ENCODE data around the gene RREB1.
"Not testable (repeated sequence)": the region's sequence is repeated elsewhere in the genome, so short reads cannot be mapped to it uniquely, and the experiment has no call there.

The RREB1 gene

DNA sequence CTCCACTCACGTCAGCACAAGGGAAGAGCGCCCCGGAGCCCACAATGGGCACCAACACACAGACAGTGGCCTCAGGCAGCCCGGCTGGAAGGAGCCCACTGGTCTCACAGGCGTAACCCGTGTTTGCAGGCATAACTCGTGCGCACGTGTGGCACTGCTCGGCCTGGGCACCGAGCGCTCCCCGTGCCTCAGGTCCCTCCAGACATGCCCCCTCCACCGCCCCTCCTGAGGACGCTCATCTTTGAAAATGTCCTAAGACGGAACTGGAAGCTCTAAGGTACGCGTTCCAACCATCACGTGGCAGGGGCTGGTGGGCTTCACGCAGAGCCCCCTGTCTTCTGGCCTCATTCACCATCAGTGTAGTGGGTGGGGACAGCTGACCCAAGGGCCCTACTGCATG is 160.6 kb downstream of the RREB1 start:
- DNase-seq, result no peak

DNA sequence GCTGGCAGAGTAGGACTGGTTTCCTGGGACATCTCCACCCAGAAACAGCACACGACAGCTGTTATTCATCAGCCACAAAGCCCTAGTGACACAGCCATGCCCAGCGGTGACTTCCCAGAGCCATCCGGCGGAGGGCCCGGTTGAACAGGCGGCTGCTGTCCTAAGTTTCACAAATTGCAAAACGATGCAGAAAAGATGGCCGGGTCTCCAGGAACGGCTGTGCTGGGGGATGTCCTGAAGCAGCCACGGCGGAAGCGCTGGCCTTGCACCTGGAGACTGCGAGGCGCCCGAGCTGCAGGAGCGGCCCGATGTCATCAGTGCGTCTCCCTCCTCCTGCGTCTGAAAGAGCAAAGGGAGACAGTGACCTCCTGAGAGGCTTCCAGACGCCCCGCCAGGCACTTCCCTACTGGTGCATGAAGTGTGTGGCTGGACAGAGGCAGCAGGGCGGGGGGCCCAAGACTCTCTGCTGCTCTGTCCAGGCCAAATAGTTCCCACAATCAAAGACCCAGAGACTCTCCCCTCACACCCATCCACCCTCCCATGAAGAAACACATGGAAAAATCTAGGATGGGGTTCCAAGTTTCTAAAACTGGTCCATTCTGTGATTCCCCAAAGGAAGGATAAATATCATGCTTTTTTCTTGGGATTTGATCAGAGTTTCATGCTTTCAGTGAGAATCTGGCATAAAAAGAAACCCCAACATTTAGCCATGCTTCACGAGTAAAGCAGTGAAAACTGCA is 161.2 kb downstream of the RREB1 start:
- no peak for DNase-seq

DNA sequence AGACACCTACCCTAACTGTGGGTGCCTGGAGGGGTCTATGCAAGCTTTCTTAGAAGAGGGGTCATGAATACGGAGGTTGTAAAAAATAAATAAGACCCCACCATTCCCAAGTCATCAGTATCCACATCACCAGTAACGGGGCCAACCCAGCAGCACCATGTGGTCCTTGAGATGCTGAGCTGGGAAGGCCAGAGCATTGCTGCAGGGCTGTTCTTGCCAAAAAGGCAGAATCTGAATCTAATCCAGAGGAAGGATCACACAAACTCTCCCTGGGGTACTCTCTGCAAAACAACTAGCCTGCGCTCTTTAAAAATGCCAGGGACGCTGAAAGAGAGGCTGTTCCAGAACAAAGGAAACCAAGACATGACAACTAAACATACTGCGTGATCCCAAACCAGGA is 162.1 kb downstream of the RREB1 start:
- no peak for DNase-seq

DNA sequence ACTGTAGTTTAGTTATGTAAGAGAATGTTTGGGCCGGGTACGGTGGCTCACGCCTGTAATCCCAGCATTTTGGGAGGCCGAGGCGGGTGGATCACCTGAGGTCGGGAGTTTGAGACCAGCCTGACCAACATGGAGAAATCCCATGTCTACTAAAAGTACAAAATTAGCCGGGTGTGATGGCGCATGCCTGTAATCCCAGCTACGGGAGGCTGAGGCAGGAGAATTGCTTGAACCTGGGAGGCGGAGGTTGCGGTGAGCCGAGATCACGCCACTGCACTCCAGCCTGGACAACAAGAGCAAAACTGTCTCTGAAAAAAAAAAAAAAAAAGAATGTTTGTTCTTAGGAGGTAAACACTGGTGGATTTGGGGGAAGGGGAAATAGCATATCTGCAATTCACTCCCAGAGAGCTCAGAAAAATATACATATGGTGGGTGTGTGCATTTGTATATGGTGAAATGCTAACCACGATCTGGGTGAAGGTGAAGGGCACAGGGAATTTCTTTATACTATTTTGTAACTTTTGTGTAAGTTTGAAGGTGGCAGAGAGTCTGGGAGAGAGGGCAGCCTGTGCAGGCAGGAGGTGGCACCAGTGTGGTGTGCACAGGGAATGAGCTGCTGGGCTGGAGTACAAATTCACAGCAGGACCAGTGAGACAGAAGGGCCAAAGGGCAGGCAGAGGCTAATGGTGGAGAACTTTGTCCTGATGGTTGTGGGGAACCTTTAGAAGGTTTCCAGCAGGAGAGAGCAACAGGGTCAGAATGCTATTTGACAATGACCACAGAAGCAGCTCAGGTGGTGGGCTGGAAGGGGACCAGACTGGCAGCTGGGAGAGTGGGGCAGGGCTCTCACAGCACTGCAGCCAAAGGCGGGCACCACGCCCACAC is 162.8 kb downstream of the RREB1 start:
- no peak for DNase-seq

DNA sequence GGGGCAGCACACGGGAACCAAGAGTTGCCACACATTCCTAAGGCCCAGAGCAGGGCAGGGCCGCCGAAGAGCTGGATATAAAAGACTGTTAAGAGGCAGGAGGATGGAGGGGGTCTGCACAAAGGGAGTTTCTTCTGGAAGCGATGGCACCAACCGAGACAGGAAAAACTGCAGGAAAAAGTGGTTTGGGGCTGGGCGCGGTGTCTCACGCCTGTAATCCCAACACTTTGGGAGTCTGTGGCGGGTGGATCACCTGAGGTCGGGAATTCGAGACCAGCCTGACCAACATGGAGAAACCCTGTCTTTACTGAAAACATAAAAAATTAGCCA is 163.4 kb downstream of the RREB1 start:
- no peak for DNase-seq

DNA sequence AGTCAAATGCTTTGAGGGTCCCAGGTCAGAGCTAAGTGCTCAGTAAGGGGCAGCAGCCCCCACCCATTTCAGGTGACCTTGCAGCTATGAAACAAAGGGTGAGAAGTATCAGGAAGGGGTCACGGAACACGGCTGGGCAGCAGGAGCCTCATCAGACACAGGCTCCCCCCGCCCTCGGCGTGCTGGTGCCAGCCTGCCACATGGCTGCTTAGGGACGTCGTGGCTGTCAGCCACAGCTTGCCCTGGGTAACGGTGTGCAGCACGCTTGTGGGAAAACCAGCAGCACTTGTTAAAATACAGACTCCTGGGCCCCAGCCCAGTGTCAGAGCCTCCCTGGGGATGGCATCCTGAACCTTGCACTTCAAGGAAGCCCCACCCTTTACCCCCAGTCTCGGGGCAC is 165.9 kb downstream of the RREB1 start:
- no peak for DNase-seq

DNA sequence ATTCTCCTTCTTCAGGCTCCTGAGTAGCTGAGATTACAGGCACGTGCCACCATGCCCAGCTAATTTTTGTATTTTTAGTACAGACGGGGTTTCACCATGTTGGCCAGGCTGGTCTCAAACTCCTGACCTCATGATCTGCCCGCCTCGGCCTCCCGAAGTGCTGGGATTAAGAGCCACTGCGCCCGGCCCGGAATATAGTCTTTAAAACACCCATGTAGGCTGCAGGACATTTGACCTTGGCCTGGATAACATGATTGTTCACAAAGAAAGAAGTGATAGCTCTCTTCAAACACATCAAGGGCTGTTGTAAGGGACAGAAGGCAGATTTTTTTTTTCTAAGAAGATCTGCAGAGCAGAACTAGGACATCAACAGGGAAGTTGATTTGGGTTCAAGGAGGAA is 166.8 kb downstream of the RREB1 start:
- not testable (repeated sequence) for DNase-seq

DNA sequence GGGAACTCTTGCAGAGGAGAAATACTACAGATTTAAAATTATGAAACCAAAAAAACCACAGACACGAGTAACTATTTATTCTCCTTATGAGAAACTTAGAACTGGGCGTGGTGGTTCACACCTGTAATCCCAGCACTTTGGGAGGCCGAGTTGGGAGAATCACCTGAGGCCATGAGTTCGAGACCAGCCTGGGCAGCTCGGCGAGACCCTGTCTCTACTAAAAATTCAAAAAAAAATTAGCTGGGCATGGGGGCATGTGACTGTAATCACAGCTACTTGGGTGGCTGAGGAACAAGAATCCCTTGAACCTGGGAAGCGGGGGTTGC is 168.4 kb downstream of the RREB1 start:
- DNase-seq, result no peak

DNA sequence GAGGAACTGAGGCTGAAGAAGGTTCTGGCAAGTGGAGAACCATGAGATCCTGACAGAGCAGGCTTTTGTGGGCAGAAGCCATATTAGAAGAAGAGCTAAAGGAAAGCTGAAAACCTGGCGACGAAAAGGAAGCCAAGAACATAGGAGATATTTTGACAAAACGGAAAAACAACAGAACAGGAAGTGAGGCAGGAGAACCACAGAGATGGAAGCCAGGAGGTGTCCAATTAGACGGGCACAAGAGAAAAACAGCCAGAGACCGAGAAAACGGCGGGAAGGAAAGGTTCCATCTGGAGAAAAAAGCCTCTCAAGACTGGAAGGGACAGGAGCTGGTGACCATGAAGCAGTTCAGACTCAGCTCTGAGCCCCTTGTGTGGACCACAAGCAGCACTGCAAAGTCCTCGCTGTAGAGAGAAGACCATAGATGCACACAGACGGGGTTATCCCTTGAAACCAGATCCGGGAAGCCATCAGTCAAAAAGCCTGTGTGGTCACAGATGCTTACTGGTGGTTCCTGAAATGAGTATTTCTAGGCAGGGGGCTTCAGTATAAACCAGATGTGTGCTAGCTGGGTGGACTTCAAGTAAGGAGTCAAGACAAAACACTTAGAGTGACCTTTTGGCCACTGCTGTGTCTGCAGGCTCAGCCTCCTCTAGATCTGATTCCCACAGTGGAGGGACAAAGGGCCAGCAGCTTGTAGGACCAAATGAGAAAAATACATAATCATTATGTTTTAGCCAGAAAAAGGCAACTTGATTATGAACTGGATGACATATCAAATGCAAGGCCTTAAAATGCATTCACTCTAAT is 174.5 kb downstream of the RREB1 start:
- DNase-seq, result no peak

DNA sequence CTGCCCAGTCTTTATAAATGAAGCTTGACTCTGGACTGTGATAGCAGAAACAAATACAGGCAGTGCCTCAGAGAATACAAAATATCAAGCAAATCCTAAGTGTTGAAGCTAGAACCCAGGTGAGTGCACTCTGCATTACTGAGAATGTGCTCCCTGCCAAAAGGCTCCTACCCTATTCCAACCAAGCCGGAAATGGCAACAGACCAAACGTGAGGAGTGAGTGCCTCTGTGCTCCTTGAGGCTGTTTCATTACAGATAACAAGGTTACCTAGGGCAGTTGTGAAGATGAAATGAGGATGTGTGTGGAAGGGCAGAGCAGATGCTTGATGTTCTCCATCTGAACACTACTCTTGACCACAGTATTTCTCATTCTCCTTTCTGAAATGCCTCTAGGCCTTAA is 175.9 kb downstream of the RREB1 start:
- no peak for DNase-seq

DNA sequence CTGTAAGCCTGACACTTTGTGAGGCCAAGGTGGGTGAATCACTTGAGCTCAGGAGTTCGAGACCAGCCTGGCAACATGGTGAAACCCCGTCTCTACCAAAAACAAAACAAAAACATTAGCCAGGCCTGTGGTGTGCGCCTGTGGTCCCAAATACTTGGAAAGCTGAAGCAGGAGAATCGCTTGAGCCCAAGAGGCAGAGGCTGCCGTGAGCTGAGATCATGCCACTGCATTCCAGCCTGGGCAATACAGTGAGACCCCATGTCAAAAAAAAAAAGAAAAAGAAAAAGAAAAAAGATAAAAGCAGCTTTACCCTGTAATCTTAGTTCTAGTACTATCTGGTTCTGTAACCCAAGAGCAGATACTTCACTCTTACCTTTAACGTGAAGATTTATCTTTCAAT is 177.7 kb downstream of the RREB1 start:
- no peak for DNase-seq

DNA sequence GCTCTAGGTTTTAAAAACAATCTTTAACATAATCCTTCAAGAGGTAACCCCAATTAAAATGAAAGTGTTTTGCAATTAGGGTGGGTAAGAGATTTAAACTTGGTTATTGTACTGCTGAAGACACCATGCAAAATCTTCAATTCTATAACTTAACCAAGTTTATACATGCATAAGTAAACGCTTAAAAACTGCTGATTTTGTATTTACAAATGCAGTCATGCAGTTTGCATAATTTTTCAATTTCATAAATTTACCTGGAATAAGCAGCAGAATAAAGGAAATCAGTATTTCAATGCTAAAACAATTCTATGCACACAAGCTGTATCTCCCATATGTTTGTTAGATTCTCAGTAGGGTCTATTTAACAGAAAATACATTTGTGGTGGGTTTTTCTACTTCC is 182.3 kb downstream of the RREB1 start:
- no peak for DNase-seq

DNA sequence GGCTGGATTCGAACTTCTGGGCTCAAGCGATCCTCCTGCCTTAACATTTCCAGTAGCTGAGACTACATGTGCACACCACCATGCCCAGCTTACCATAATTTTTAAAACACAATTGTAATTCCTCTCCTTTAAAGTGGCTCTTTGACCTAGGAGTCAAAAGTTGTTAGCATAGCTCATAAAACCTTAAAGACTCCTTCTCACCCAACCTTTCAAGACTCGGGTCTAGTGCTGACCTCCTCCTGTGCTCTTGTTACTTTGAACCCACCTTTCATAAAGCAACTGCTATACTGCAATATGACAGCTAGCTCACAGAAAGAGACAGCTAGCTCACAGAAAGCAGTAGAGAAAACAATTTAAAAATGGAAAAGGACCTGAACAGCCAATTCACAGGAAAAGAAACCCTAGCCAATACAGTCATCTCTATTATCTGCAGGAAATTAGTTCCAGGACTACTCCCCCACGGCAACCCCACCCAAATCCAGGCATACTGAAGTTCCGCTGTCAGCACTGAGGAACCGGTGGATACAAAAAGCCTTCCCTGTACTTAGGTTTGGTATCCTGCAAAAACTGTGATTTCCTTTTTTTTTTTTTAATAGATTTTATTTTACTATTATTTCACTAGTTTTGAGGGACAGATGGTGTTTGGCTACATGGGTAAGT is 185.0 kb downstream of the RREB1 start:
- no peak for DNase-seq

DNA sequence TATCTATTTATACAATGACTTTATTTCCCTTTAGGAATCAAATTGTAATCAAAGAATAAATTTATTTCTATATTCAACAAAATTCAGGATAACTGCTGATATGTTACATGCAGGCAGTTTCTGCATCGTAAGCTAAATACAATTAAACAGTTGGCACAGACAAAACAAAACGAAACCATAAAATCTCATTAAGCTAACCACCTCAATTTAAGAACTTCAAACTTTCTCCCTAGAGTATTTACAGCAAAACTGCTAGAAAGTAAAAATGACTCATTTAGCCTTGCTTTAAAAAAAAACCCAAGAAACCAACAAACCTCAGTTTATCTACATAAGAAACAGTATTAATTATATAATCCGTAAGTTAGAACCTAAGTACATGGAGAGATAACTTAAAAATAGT is 188.2 kb downstream of the RREB1 start:
- no peak for DNase-seq

DNA sequence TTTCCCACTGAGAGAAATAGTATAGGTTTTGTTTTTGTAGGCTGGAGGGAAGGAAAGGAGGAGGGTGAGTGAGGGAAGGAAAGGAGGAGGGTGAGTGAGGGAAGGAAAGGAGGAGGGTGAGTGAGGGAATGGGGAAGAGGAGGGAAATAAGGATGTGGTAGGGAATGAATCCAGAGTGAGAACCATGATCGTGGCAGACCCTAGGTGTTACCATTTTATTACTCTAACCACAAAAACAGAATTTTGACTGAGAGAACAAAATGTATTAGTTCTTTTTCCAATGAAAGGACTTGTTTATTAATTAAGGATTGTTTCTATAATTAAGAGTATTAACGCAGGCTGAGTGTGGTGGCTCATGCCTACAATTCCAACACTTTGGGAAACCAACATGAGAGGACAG is 188.8 kb downstream of the RREB1 start:
- no peak for DNase-seq

DNA sequence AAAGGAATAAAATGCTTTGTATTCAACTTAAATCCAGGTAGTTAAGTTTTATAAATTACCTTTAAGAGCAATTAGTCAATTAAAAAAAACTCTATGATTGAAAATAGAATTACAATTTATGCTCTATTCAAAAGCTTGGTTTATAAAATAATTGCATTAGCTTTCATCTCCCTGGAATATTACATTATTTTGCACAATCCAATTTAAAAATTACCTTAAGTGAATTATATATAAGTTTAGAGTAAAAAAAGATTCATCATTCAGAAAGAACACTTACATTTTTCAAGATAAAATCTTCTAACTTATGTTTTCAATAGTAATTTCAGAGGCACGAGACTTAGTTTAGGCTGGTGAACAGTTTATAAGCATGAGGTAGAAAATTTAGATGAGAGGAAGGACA is 190.4 kb downstream of the RREB1 start:
- no peak for DNase-seq

DNA sequence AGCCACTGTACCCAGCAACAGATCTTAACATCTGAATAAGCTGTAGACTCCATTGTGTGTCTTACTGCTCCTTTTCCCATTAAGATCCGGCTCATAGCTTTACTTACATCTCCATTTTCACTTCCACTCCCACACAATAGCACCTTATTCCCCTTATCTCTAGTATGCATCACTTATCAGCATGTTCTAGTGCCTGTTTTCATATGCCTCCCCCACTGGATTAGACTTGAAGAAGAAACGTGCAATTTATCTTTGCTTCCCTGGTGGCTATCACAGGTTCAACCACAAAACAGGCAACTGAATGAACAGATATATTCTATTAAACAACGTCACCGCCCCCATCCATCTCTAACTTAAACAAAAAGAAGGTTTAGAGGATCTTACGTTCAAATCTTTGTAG is 193.2 kb downstream of the RREB1 start:
- DNase-seq, result no peak
